ENCODE results near the gene CLDN11. TPM values are rescaled to one million over a fixed set of nuclear protein-coding genes. Genes with fewer than 3 reads are reported as not detected.

Gene CLDN11
- total and polyA plus RNA-seq, 2 of the 8 experiments (the other 6 are each of a cell fraction or from before 2014, with no cell fraction given): 4.8 to 12.5 TPM

- TF ChIP-seq USF2 (IDR thresholded peaks at IDR 0.05; ENCODE audit: low read length) (no peak), CBX5 (IDR thresholded peaks at IDR 0.05; ENCODE audit: low read depth, low read length) (no peak), KDM1A (IDR thresholded peaks at IDR 0.05; ENCODE audit: borderline replicate concordance, low read length) (no peak)
Measured at GRCh38 chr3:170454509-170454908, 35.8 kb downstream of the CLDN11 start (continued).

Data from H1 (cell line).